Measurements from ENCODE around the gene ZNF577. TPM values are rescaled to one million over a fixed set of nuclear protein-coding genes. Genes with fewer than 3 reads are reported as not detected.

The ZNF577 gene
- total RNA-seq, 3 donors from 2014 or later, result 5.8 to 17.2 (median 9.7) TPM

DNA sequence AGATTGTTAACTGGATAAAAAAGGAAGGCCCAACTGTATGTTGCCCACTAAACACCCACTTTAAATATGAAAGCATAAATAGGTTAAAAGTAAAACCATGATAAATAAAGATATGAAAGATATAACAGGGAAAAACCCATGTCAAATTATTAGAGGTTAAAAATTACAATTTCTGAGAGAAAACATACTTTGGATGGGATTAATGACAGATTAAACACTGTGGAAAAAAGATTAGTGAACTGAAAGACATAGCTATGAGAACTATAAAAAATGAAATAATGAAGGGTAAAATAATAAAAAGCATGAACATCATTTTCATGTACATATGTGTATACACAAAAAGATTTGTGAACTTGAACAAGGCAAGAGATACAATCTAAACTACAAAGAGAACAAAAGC, 2.2 kb upstream of the ZNF577 start:
- H3K9me3 ChIP-seq, result peaks cover 96% of the 10 kb centered on the region
- intact Hi-C loops (cut with DNase I, micrococcal nuclease), result no loop called here
- H3K4me1 ChIP-seq (ENCODE audit: low read depth), result no peaks in the 10 kb centered on the region
- DNase-seq (no peak), ATAC-seq (no peak)
- H3K36me3 ChIP-seq (ENCODE audit: low read depth), result peaks cover 12% of the 10 kb centered on the region
- TF ChIP-seq, protein P1, sequence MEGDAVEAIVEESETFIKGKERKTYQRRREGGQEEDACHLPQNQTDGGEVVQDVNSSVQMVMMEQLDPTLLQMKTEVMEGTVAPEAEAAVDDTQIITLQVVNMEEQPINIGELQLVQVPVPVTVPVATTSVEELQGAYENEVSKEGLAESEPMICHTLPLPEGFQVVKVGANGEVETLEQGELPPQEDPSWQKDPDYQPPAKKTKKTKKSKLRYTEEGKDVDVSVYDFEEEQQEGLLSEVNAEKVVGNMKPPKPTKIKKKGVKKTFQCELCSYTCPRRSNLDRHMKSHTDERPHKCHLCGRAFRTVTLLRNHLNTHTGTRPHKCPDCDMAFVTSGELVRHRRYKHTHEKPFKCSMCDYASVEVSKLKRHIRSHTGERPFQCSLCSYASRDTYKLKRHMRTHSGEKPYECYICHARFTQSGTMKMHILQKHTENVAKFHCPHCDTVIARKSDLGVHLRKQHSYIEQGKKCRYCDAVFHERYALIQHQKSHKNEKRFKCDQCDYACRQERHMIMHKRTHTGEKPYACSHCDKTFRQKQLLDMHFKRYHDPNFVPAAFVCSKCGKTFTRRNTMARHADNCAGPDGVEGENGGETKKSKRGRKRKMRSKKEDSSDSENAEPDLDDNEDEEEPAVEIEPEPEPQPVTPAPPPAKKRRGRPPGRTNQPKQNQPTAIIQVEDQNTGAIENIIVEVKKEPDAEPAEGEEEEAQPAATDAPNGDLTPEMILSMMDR (IDR thresholded peaks at IDR 0.05), result no peak
- no peak overlapping the region for H3K4me3 ChIP-seq

DNA sequence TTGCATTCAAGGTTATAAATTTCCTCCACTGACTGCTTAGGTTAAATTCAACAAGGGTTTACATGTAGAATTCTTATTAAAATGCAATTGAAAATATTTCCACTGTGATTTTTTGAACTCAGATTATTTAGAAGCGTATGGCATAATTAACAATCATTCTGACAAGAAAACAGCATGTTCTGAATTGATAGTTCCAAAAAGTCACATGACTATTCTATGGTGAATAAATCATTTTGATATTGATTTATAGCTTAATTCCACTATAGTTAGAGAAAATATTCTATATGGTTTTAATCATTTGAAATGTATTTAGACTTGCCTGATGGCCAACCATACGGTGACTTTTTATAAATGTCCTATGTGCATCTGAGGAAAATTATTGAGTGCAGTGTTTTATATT, 3.0 kb downstream of the ZNF577 start:
- H3K4me1 ChIP-seq (ENCODE audit: low read depth), result no peaks in the 10 kb centered on the region
- intact Hi-C loops (cut with DNase I, micrococcal nuclease), result no loop called here
- DNase-seq (no peak), ATAC-seq (no peak)
- H3K9me3 ChIP-seq, result peaks cover 94% of the 10 kb centered on the region
- no peak overlapping the region for H3K4me3 ChIP-seq
- TF ChIP-seq, protein P1 (IDR thresholded peaks at IDR 0.05), result no peak
- H3K36me3 ChIP-seq (ENCODE audit: low read depth), result no peaks in the 10 kb centered on the region

DNA sequence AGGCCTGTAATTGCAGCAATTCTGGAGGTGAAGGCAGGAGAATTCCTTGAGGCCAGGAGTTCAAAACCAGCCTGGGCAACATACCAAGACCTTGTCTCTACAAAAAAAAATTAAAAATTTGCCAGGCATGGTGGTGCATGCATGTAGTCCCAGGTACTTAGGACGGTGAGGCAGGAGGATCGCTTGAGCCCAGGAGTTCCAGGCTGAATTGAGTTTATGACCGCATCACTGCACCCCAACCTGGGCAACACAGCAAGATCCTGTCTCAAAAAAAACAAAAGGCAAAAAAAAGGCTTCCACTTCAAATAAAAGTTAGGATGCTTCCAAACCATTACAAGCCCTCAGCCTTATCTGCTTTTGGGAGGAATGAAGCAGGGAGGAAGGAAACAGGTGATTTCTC, 5.2 kb downstream of the ZNF577 start:
- no peak for DNase-seq
- intact Hi-C loops (cut with DNase I, micrococcal nuclease), result no loop called here
- H3K4me3 ChIP-seq, result no peak overlapping the region
- H3K4me1 ChIP-seq (ENCODE audit: low read depth), result no peaks in the 10 kb centered on the region
- TF ChIP-seq, protein P1 (IDR thresholded peaks at IDR 0.05), result no peak
- H3K36me3 ChIP-seq (ENCODE audit: low read depth), result no peaks in the 10 kb centered on the region
- peaks cover 93% of the 10 kb centered on the region for H3K9me3 ChIP-seq
- ATAC-seq, result no peak

DNA sequence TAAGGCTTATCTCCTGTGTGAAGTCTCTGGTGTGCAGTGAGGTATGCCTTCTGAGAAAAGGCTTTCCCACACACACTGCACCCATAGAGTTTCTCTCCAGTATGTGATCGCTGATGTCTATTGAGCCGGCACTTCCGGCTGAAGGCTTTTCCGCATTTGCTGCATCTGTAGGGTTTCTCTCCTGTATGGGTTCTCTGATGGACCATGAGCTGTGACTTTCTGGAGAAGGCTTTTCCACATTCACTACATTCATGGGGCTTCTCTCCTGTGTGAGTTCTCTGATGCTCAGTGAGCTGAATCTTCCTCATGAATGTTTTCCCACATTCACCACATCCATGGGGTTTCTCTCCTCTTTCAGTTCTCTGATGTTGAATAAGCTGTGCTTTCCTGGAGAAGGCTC, 14.7 kb downstream of the ZNF577 start:
- Histone ChIP-seq H3K9me3 (peaks cover 100% of the 10 kb centered on the region), H3K4me3 (no peak overlapping the region), H3K4me1 (ENCODE audit: low read depth) (no peaks in the 10 kb centered on the region), H3K36me3 (ENCODE audit: low read depth) (peaks cover 9% of the 10 kb centered on the region)
- TF ChIP-seq, protein P1 (IDR thresholded peaks at IDR 0.05), result no peak
- no peak for DNase-seq
- ATAC-seq, result no peak
- intact Hi-C loops (cut with DNase I, micrococcal nuclease), result no loop called here

DNA sequence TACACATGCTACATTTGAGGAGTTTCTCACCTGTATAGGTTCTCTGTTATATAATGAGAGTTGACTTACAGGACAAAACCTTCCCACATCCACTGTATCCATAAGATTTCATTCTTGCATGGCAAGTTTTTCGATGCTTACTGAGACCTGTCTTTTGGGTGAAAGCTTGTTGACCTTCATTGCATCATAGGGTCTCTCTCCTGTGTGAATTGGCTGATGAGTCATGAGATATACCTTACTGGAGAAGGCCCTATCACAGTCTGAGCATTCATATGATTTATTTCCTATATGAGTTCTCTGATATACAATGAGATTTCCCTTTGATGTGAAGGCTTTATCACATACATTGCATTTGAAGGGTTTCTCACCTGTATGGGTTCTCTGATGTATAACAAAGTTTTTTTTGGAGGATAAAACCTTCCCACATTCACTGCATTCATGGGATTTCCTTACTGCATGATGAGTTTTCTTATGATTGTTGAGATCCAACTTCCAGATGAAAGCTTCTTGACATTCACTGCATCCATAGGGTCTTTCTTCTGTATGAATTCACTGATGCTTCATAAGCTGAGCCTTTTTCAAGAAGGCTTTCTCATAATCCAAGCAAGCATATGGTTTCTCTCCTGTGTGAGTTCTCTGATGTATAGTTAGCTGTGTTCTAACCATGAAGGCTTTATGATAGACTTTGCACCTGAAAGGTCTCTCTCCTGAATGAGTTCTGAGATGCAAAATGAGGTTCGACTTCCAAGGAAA, 25.7 kb downstream of the ZNF577 start:
- no peak for DNase-seq
- ATAC-seq, result no peak
- no peak overlapping the region for H3K4me3 ChIP-seq
- no peaks in the 10 kb centered on the region for H3K36me3 ChIP-seq (ENCODE audit: low read depth)
- intact Hi-C loops (cut with DNase I, micrococcal nuclease), result no loop called here
- TF ChIP-seq, protein P1 (IDR thresholded peaks at IDR 0.05), result no peak
- H3K4me1 ChIP-seq (ENCODE audit: low read depth), result no peaks in the 10 kb centered on the region
- peaks cover 98% of the 10 kb centered on the region for H3K9me3 ChIP-seq

All from mucosa of descending colon (tissue), 3 donors.